ENCODE results near the gene LRBA.
"Not testable (repeated sequence)": the region's sequence is repeated elsewhere in the genome, so short reads cannot be mapped to it uniquely, and the experiment has no call there.

Gene LRBA

GRCh38 chr4:150582146-150582872 lies 432.8 kb downstream of the LRBA start, which contains the start of gene MAB21L2:
Gene MAB21L2 (plus strand): TSS chr4:150582151. CDS start chr4:150583030, 879 bp downstream.
- no peak for DNase-seq

GRCh38 chr4:150581641-150582051 lies 433.4 kb downstream of the LRBA start:
- DNase-seq, result no peak

GRCh38 chr4:150581056-150581605 lies 434.0 kb downstream of the LRBA start:
- no peak for DNase-seq

GRCh38 chr4:150580306-150580705 lies 434.8 kb downstream of the LRBA start:
- no peak for DNase-seq

GRCh38 chr4:150579551-150580234 lies 435.4 kb downstream of the LRBA start:
- no peak for DNase-seq

GRCh38 chr4:150578745-150579501 lies 436.2 kb downstream of the LRBA start:
- no peak for DNase-seq

GRCh38 chr4:150577796-150578195 lies 437.3 kb downstream of the LRBA start:
- no peak for DNase-seq

GRCh38 chr4:150574678-150575077 lies 440.4 kb downstream of the LRBA start:
- DNase-seq, result no peak

GRCh38 chr4:150573534-150573933 lies 441.6 kb downstream of the LRBA start:
- no peak for DNase-seq

- no peak for DNase-seq
These were observed 442.2 kb downstream of the LRBA start for GRCh38 chr4:150572704-150573504.

- DNase-seq, result no peak
These were observed 444.2 kb downstream of the LRBA start for GRCh38 chr4:150570862-150571261.

- no peak for DNase-seq
These were observed 445.0 kb downstream of the LRBA start for GRCh38 chr4:150569998-150570535.

GRCh38 chr4:150569384-150569987 lies 445.6 kb downstream of the LRBA start:
- DNase-seq, result no peak

GRCh38 chr4:150567070-150567469 lies 448.0 kb downstream of the LRBA start:
- no peak for DNase-seq

GRCh38 chr4:150564967-150565366 lies 450.1 kb downstream of the LRBA start:
- not testable (repeated sequence) for DNase-seq

- no peak for DNase-seq
These were observed 452.3 kb downstream of the LRBA start for GRCh38 chr4:150562751-150563150.

- DNase-seq, result no peak
These were observed 452.8 kb downstream of the LRBA start for GRCh38 chr4:150562250-150562649.

- no peak for DNase-seq
These were observed 453.8 kb downstream of the LRBA start for GRCh38 chr4:150561143-150561737.

GRCh38 chr4:150557811-150558210 lies 457.3 kb downstream of the LRBA start:
- not testable (repeated sequence) for DNase-seq

GRCh38 chr4:150547154-150547838 lies 467.8 kb downstream of the LRBA start:
- no peak for DNase-seq

- DNase-seq, result no peak
These were observed 468.8 kb downstream of the LRBA start for GRCh38 chr4:150546286-150546685.

Data from activated CD4-positive, alpha-beta T cell treated with anti-CD3 and anti-CD28 coated beads for 4 hours (primary cell).